Tibial nerve (tissue), 4 donors: ENCODE results near the gene CXCR4. TPM values are rescaled to one million over a fixed set of nuclear protein-coding genes. Genes with fewer than 3 reads are reported as not detected.

ENCODE experiments used
- DNase-seq, 2 donors: peaks; one replicate each; pipeline ENCODE4 v3.0.0-alpha.2; 2019; ENCODE audit warnings: low spot score in 2 of 2
- H3K27ac ChIP-seq, 4 donors: fragments of 200-600 bp; sonication (generic) in 3 of 4; one replicate each; pipeline ENCODE4 v1.5.1; 2017 to 2019; ENCODE audit warnings: mild to moderate bottlenecking in 1 of 4
- H3K27me3 ChIP-seq, 2 donors: fragments of 200-600 bp; sonication (generic) in 1 of 2; one replicate each; pipeline versions ENCODE4 v1.5.1 to v1.6.0; 2017 to 2019
- H3K36me3 ChIP-seq, 3 donors: fragments of 200-600 bp; sonication (generic); one replicate each; pipeline ENCODE4 v1.5.1; 2018 to 2019
- H3K4me1 ChIP-seq, 4 donors: fragments of 200-600 bp; sonication (generic) in 3 of 4; one replicate each; pipeline ENCODE4 v1.5.1; 2017 to 2019
- H3K4me3 ChIP-seq, 4 donors: fragments of 200-600 bp; sonication (generic) in 3 of 4; one replicate each; pipeline ENCODE4 v1.5.1; 2017 to 2019; ENCODE audit warnings: mild to moderate bottlenecking in 1 of 4, moderate library complexity in 1 of 4
- H3K9me3 ChIP-seq, 4 donors: fragments of 200-600 bp; sonication (generic) in 3 of 4; one replicate each; pipeline ENCODE4 v1.5.1; 2017 to 2019
- CTCF ChIP-seq, 5 experiments: fragments of 200-600 bp in 3 of 5; fragments of 450-650 bp in 2 of 5; sonication (generic) in 3 of 5; IDR thresholded peaks; one replicate each; pipeline ENCODE4 v1.5.1; 2016 to 2019; ENCODE audit warnings: antibody characterized with exemption in 5 of 5, mild to moderate bottlenecking in 3 of 5, moderate library complexity in 2 of 5
- EP300 ChIP-seq, 2 donors: sonication (generic); formaldehyde crosslinking; IDR thresholded peaks; one replicate each; pipeline ENCODE4 v1.6.1; 2017; ENCODE audit warnings: antibody characterized with exemption in 2 of 2, mild to moderate bottlenecking in 1 of 2
- POLR2A ChIP-seq, 2 donors: fragments of 450-650 bp; IDR thresholded peaks; one replicate each; pipeline ENCODE4 v1.6.1; 2017; ENCODE audit warnings: antibody characterized with exemption in 2 of 2, mild to moderate bottlenecking in 2 of 2, moderate library complexity in 2 of 2
- WGBS, 2 donors: methylation state at CpG; one replicate each; pipeline ENCODE4 v1.1.5; 2018; 5-methylcytosine and 5-hydroxymethylcytosine counted together
- total RNA-seq, 4 donors: library from RNA; depleted of rRNA; stranded (reverse); fragments of >200 nt; gene quantifications; one replicate each; pipeline ENCODE4 v1.1.0, GENCODE V29; 2016

Gene CXCR4
- total RNA-seq, 4 donors from 2014 or later = 21.3 to 38.5 (median 31.9) TPM

GRCh38 chr2:136132825-136133155 is 14.8 kb upstream of the CXCR4 start:
- no peak for TF ChIP-seq POLR2A (IDR thresholded peaks at IDR 0.05)
- TF ChIP-seq CTCF (IDR thresholded peaks at IDR 0.05) = no peak
- TF ChIP-seq EP300 (IDR thresholded peaks at IDR 0.05) = no peak
- Histone ChIP-seq H3K27ac (peak overlapping the region in 2 of 4 donors; percentile 52 to 87), H3K4me3 (no peak overlapping the region), H3K9me3 (no peaks in the 10 kb centered on the region), H3K4me1 (peaks cover 0 to 41% (median 13%) of the 10 kb centered on the region in 4 donors), H3K27me3 (no peaks in the 10 kb centered on the region), H3K36me3 (no peaks in the 10 kb centered on the region)
- no peak for DNase-seq

GRCh38 chr2:136131961-136132824 is 14.2 kb upstream of the CXCR4 start:
- 72 to 74% methylated on average over 16 of the region's 16 CpGs for WGBS, 2 donors

GRCh38 chr2:136131484-136131960 is 13.6 kb upstream of the CXCR4 start:
- Histone ChIP-seq H3K27me3 (peaks cover 0 to 3% of the 10 kb centered on the region in 2 donors), H3K27ac (peak overlapping the region in 2 of 4 donors; percentile 8 to 87), H3K36me3 (no peaks in the 10 kb centered on the region), H3K4me1 (peaks cover 0 to 29% (median 9%) of the 10 kb centered on the region in 4 donors), H3K9me3 (no peaks in the 10 kb centered on the region), H3K4me3 (no peak overlapping the region)
- TF ChIP-seq EP300 (IDR thresholded peaks at IDR 0.05) (no peak), POLR2A (IDR thresholded peaks at IDR 0.05) (no peak), CTCF (IDR thresholded peaks at IDR 0.05) (no peak)
- 86 to 87% methylated on average over 10 of the region's 10 CpGs for WGBS, 2 donors
- no peak for DNase-seq

More at GRCh38 chr2:136131961-136132824, 14.2 kb upstream of the CXCR4 start:
- Histone ChIP-seq H3K4me1 (peaks cover 0 to 35% (median 13%) of the 10 kb centered on the region in 4 donors), H3K27ac (peak overlapping the region in 2 of 4 donors; percentile 52 to 87), H3K4me3 (no peak overlapping the region), H3K9me3 (no peaks in the 10 kb centered on the region), H3K36me3 (no peaks in the 10 kb centered on the region), H3K27me3 (peaks cover 0 to 2% of the 10 kb centered on the region in 2 donors)
- no peak for DNase-seq
- TF ChIP-seq EP300 (IDR thresholded peaks at IDR 0.05) = peak in 1 of 2 donors; percentile 20
- no peak for TF ChIP-seq POLR2A (IDR thresholded peaks at IDR 0.05)

GRCh38 chr2:136130511-136130910 is 12.6 kb upstream of the CXCR4 start:
- 98 to 100% methylated on average over 1 of the region's 1 CpG for WGBS, 2 donors
- no peak for DNase-seq
- Histone ChIP-seq H3K9me3 (no peaks in the 10 kb centered on the region), H3K27me3 (peaks cover 0 to 3% of the 10 kb centered on the region in 2 donors), H3K36me3 (no peaks in the 10 kb centered on the region), H3K4me1 (peaks cover 0 to 32% (median 3%) of the 10 kb centered on the region in 4 donors), H3K4me3 (no peak overlapping the region), H3K27ac (peak overlapping the region in 1 of 4 donors; percentile 87)
- TF ChIP-seq POLR2A (IDR thresholded peaks at IDR 0.05) (no peak), CTCF (IDR thresholded peaks at IDR 0.05) (no peak), EP300 (IDR thresholded peaks at IDR 0.05) (no peak)

- TF ChIP-seq EP300 (IDR thresholded peaks at IDR 0.05) (no peak), POLR2A (IDR thresholded peaks at IDR 0.05) (no peak), CTCF (IDR thresholded peaks at IDR 0.05) (no peak)
- H3K4me3 ChIP-seq = no peak overlapping the region
- DNase-seq = no peak
- H3K9me3 ChIP-seq = no peaks in the 10 kb centered on the region
- peaks cover 0 to 28% (median 1%) of the 10 kb centered on the region in 4 donors for H3K4me1 ChIP-seq
- peak overlapping the region in 1 of 4 donors; percentile 87 for H3K27ac ChIP-seq
- WGBS, 2 donors = 78 to 85% methylated on average over 3 of the region's 3 CpGs
- H3K36me3 ChIP-seq = no peaks in the 10 kb centered on the region
- H3K27me3 ChIP-seq = peaks cover 0 to 3% of the 10 kb centered on the region in 2 donors
Measured at GRCh38 chr2:136130045-136130444, 12.1 kb upstream of the CXCR4 start.
